Muscle of back (tissue), 11 donors: ENCODE results near the gene SENP1. TPM values are rescaled to one million over a fixed set of nuclear protein-coding genes. Genes with fewer than 3 reads are reported as not detected.
"Not testable (repeated sequence)": the region's sequence is repeated elsewhere in the genome, so short reads cannot be mapped to it uniquely, and the experiment has no call there.

Experiments used
- DNase-seq, 3 donors: peaks; one replicate each; pipeline versions ENCODE4 v3.0.0 to v3.0.0-alpha.2; 2013
- polyA plus RNA-seq, 10 donors: library from polyadenylated mRNA; unstranded; fragments of 120-200 nt; gene quantifications; one replicate each; pipeline ENCODE4 v1.2.1, GENCODE V29; 2013; ENCODE audit not compliant: insufficient read length in 10 of 10

SENP1 gene
- polyA plus RNA-seq, 10 donors = 12.2 to 20.5 (median 16.1) TPM

DNA sequence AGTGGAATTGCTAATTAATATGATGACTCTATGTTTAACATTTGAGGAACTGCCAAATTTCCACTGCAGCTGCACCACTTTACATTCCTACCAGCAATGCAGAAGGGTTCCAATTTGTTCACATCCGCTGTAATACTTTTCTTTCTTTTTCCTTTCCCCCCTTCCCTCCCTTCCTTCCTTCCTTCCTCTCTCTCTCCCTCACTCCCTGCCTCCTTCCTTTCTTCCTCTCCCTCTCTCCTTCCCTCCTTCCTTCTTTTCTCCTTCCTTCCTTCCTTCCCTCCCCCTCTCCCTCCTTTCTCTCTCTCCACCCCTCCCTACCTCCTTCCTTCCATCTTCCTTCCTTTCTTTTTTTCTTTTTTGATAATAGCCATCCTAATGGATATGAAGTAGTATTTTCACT, 10.1 kb upstream of the SENP1 start:
- no peak for DNase-seq

DNA sequence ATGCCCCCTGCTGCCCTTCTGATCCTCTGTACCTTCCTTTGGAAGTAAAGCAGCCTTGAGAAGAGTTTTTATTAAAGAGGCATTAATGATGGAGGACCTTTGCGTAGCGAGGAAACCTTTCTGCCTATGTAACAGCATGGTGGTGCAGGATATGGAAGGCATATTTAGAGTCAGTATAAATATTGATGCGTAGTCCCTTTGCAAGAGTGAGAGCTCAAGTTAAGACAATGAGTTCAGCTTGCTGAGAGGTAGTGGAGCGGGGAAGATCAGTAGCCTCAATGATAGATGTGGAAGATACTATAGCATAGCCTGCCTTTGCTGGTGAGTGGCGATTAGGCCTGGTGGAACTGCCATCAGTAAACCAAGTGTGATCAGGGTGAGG, 5.4 kb upstream of the SENP1 start:
- not testable (repeated sequence) for DNase-seq

GRCh38 chr12:48110691-48111311, 4.9 kb upstream of the SENP1 start:
- no peak for DNase-seq

DNA sequence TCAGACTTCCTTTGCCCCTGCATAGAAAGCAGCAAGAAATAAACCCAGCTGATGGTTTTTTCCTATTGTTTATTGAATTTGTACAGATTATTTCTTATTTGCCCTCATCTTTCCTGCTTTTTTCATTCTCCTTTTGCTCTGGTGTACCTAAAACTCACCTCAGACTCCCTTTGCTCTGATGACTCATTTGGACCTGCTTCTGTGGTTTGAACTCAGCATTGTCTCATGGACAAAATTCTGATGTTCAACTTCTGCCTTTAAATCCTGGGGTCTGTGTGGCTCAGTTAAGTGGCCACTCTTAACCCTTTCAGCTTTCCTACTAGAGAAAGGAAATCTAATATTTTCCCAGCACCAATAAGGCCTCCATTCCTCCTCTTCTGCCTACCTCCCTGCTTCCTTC, 3.5 kb upstream of the SENP1 start:
- no peak for DNase-seq

- no peak for DNase-seq
Measured at GRCh38 chr12:48106681-48107613, 1.1 kb upstream of the SENP1 start.

DNA sequence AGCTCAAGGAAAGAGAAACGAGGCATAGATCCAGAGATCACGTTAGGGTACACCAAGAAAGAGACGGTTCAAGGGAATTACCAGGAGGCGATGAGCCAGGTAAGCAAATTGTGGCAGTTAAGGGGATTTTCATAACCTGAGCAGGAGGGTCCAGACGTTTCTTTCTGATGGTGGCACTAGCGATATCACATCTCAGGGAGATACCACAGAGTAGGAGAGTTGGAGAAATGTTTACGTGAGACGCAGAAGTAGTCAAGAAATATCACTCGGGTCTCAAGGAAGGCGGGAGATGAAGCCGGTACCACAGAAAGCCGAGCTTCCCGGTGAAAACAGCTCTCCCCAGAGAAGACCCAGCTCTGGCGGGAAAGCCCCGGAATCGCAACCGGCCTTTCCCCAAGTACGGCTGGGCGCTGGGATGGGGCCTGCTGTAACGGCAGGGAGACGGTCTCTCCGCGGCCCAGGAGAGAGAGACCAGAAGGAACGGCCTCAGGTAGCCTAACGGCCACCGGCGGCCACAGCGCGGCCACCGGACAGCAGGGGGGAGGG, 485 bp downstream of the SENP1 start:
- DNase-seq = no peak

DNA sequence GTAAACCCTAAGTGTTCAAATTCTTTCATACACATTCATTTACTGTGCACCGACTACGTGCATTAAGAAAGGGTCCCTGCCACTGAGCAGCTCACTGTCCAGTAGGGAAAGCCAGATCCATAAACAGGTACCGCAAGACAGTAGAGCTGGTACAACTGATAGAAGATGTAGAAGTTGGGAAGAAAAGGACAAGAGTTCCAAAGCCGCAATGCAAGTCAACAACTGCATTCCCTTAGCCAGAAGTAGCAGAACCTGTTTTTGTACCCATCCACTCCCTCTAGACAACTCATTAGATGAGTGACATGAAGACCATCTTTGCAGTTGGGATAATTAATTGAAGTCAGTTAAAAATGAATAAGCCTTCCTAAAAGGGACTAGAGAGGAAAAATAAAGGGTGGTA, 1.3 kb downstream of the SENP1 start:
- DNase-seq = no peak

- peak in 1 of 3 donors; percentile 9 for DNase-seq
Measured at GRCh38 chr12:48092611-48093010, 13.3 kb downstream of the SENP1 start.

DNA sequence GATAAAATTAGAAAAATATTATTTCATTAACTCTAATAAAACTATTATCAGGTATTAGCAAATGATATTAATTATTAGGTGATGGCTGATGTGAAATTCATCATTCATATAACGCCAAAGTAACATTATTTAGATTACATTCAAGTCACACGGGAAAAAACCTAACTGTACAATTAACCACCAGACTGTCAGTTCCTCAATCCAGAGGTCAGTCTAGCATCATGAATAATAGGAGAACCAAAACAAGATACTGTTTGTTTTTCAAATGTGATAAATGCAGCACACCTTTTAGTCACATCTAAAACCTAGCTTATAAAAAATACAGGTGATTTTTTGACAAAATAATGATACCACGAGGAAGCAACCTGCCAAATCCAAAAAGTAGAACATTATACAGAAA, 19.6 kb downstream of the SENP1 start:
- DNase-seq = no peak

DNA sequence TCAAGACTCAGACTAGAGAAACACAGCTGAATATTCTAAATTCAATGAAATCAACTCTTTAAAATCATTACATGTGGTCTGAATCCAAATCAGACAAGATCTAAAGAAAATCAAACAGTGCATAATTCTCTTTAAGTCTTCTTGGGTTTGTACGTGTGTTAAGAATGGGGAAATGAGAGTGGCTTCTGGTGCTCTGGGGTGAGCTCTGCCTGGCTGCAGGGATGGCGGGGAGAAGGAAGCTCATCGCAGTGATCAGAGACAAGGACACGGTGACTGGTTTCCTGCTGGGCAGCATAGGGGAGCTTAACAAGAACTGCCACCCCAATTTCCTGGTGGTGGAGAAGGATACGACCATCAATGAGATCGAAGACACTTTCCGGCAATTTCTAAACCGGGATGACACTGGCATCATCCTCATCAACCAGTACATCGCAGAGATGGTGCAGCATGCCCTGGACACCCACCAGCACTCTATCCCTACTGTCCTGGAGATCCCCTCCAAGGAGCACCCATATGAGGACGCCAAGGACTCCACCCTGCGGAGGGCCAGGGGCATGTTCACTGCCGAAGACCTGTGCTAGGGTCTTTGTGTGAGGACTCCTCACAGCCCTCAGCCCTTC, 20.9 kb downstream of the SENP1 start:
- no peak for DNase-seq

GRCh38 chr12:48084066-48084465, 21.8 kb downstream of the SENP1 start:
- DNase-seq = peak in 2 of 3 donors; percentile 7 to 24

GRCh38 chr12:48080821-48081220, 25.1 kb downstream of the SENP1 start:
- no peak for DNase-seq

DNA sequence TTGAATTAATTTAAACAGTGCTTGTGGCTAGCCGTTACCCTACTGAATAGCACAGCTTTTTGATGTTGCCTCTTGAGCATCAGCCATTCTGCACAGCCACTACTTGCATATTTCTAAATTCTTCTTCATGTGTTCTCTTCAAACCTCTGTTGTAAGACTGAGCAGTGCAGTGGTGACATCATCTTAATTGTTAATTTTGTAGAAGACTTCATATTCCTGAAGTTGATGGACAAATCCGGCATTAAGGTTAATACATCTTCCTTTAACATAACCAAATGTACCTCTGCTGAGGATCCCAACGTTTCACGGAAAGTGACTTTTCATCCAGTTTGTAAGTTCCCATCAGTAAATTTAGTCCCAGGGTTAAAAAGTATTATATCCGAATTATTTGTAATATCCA, 25.6 kb downstream of the SENP1 start:
- no peak for DNase-seq

GRCh38 chr12:48078901-48079300, 27.0 kb downstream of the SENP1 start:
- no peak for DNase-seq

GRCh38 chr12:48077111-48077510, 28.8 kb downstream of the SENP1 start:
- DNase-seq = no peak

- DNase-seq = no peak
Measured at GRCh38 chr12:48075832-48076231, 30.0 kb downstream of the SENP1 start.

DNA sequence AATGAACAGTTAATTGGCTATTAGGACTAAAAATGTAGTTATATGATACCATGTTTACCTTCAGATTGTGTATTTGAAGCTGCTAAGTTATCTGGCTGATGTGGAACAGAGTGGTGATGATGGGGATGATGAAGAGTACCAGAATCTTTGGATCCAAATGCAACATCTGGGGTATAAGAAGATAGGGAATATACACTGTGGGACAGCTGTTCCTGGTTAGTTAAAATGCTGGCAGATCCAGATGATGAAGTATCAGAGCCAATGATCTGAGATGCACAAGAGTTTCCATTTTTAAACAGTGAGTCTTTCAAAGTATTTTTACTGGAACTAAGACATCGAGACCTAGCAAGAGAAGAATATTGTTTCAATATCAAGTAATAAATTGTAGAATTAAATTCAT, 31.6 kb downstream of the SENP1 start:
- no peak for DNase-seq

- no peak for DNase-seq
Measured at GRCh38 chr12:48072266-48072665, 33.6 kb downstream of the SENP1 start.

- no peak for DNase-seq
Measured at GRCh38 chr12:48071808-48072207, 34.1 kb downstream of the SENP1 start.

DNA sequence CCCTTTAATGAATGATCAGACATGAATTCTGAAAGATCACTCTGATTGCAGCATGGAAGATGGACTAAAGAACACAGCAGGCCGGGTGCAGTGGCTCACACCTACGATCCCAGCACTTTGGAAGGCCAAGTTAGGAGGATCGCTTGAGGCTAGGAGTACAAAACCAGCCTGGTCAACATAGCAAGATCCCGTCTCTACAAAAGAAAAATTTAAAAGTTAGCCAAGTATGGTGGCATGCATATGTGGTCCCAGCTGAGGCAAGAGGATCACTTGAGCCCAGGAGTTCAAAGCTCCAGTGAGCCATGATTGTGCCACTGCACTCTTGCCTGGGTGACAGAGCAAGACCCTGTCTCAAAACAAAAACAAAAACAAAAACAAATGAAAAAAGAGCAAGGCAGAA, 35.1 kb downstream of the SENP1 start:
- DNase-seq = no peak

- DNase-seq = no peak
Measured at GRCh38 chr12:48070033-48070432, 35.8 kb downstream of the SENP1 start.

- no peak for DNase-seq
Measured at GRCh38 chr12:48069241-48069640, 36.6 kb downstream of the SENP1 start.

DNA sequence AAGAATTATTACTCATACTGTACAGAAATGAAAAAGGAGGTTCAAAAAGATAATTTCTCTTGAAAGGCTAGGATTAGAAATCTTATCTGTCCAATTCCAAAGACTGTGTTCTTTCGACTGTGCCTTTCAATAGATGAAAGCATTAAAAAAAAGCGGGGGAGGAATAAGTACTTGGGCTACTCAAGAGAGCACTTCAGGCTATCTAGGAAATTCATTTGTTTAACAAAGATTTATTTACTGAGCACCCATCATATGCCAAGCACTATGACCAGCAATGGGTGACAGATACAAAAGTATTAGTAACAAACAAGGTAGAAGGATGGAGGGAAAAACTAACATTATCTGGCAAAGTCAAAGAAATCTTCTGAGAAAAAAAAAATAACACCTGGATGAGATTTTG, 37.4 kb downstream of the SENP1 start:
- DNase-seq = no peak
